HG03521 (cell line): ENCODE measurements around the gene CWF19L2.
"Not testable (repeated sequence)": the region's sequence is repeated elsewhere in the genome, so short reads cannot be mapped to it uniquely, and the experiment has no call there.

Experiments used
- ATAC-seq: cut with Tn5 transposase; IDR thresholded peaks from one replicate; pipeline ENCODE4 v1.9.1; 2021; ENCODE audit warnings: mild to moderate bottlenecking, moderate library complexity; ENCODE audit not compliant: unreplicated experiment

CWF19L2 gene

DNA sequence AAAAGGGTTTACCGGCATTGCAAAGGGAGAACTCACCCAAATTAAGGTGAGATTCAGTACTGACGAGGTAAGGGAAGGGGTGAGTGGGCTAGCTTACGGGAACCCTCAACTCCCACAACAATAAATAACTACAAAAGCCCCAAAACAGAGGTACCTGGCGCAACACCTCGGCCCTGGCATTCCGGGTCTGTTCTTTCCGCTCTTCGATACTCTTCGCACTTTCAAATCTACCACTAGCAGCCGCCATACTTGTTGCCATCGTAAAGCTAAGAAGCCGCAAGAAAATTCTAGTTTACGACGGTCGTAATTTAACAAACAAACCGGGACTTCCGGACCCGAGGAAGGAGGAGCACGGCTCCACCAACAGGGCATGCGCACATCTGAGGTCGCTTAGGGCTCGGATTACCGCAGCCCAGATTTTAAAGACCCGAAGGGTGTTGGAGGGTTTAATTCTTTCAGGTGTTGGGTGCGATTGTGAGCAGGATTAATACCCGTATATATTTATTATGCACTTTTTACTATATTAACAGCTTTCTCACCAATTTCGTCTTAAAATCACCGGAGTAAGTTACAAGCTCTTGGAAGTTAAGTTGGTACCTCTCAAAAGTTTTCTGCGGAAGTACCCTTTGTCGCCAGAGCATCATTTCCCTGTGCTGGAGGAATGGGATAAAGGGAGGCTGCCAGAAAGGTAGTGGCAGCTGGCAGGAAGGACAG, at the start of gene CWF19L2:
Gene CWF19L2, minus strand, starts transcription at position 268 of the 714 bp plus-strand sequence. Its CDS starts 9 bp downstream, at position 259.
- peak; percentile 96 for ATAC-seq

DNA sequence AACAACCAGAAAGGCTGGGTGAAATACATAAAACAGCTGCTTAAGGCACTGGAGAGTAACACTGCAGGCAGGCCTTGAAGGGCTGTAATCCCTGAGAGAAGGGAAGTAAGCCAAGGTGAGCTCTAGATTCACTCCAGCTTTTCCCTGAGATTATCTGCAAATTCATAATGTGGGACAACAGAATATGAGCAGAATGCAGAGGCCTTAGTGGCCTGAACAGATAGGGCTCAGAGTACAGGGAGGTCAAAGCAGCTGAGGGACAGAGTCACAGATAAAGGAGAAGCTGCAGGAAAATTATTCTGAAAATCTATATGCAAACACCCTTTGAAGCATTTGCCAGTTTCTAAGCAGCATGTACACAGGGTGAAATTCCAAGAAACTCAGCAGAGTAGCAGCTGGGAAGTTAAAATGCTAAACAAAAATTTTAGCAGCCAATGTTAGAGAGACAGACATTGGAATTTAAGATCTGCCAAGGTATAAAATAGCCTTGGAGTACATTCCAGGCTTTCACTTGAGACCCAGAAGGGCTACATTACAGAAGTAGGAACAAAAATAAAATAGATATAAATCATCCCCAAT, 48.1 kb upstream of the CWF19L2 start:
- no peak for ATAC-seq

DNA sequence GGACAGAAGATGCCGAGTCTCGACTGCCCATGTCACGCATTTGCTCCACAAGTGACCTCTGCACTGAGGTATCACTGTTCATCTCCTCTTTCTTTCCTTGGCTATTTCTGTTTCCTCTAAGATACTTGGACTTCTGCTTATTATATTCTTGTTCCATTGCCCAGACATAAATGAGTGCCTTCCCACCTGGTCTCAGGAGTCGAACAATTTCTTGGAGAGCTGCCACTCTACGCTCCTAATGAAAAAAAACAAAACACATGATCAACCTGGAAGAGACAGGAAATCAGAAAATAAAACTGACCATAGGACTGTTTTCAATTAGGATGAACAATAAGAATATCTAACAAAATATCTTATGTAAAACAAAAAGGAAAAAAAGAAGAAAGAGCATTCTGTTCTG, 47.4 kb upstream of the CWF19L2 start:
- ATAC-seq, result no peak

DNA sequence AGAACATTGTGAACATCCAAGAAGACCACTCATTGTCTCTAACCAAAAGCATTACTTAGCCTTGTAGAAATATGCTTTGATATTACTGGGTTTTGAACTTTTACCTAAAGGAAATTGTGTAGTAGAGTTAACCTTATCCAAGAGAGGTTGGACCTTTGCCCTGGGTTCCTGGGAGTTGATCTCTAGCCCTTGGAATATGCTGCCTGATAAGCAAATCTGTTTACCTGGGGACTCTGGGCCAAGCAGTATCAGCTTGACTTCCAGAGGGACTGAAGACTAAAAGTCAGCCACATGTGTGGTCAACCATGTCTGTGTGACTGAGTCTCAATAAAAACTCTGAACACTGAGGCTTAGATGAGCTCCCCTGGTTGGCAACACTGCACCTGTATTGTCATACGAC, 44.1 kb upstream of the CWF19L2 start:
- no peak for ATAC-seq

DNA sequence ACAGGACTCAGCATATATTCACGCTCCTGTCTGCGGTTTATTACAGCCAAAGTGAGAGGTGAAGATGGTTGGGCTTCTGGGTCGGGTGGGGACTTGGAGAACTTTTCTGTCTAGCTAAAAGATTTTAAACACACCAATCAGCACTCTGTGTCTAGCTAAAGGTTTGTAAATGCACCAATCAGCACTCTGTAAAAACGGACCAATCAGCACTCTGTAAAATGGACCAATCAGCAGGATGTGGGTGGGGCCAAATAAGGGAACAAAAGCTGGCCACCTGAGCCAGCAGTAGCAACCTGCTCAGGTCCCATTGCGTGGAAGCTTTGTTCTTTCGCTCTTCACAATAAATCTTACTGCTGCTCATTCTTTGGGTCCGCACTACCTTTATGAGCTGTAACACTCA, 39.7 kb upstream of the CWF19L2 start:
- ATAC-seq, result not testable (repeated sequence)

DNA sequence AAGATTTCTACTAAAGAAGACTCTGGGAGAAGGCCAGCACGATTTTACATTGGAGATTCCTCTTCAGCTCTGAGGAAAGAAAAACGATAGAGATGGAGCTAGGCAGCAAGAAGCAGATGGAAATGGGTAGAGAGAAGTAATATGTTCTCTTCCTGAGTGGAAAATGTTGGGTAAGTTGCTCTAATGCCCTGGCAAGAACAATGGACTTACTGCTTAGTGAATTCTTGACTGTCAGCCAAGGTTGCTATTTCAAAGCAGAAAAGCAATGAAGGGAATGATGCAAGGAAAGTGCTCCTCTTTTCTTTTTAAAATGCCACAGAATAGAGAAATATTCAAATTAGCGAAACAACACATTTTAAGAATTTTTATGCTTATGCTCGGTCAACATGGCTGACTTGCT, 38.4 kb upstream of the CWF19L2 start:
- ATAC-seq, result no peak

DNA sequence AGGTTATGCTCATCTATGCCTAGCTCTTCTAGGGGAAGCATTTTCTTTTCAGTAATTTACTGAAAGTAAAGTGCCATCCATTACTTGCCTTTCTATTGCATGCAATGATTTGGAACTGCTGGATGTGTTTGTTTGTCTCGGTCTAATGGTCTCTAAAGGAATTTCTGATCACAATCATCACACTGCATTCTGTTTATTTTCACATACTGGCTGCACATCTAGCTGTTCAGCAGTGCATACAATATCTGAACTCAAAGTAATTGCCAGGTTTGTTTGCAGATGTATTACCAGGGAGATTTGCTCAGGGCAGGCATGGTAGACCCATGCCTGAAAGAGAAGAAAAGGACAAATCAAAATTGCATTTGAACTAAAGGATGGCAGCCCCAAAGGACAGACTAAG, 36.4 kb upstream of the CWF19L2 start:
- no peak for ATAC-seq

DNA sequence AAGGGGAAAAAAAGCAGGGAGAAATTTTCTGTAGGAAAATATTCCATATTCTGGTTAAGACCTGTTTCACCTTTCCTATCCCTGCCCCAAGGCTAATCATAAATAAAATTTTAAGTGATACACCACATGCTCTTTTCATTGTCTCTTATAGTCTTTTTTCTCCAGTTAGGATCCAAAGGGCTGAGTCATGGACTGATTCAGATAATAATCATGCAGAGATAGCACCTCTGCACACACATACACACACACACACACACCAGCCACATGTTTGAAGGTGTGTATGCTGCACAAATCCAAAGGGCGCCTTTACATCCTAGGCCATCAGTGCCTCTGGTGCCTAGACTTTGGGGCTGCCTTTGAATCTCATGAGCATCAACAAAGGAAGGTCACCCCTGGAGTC, 35.5 kb upstream of the CWF19L2 start:
- ATAC-seq, result no peak

DNA sequence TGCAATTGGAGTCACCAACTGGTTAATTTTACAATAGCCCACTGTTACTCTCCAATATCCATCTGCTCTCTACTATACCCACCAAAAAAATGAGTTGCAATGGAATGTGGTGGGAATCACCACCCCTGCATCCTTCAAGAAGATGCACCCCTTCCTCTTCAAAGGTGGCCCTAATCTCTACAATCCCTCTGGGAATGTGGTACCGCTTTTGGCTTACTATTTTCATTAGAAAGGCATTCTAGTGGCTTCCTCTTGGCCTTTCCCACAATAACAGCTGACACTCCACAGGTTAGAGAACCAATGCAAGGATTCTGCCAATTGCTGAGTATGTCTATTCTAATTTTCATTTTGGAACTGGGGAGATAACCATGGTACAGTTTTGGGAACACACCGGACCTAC, 33.2 kb upstream of the CWF19L2 start:
- ATAC-seq, result no peak

DNA sequence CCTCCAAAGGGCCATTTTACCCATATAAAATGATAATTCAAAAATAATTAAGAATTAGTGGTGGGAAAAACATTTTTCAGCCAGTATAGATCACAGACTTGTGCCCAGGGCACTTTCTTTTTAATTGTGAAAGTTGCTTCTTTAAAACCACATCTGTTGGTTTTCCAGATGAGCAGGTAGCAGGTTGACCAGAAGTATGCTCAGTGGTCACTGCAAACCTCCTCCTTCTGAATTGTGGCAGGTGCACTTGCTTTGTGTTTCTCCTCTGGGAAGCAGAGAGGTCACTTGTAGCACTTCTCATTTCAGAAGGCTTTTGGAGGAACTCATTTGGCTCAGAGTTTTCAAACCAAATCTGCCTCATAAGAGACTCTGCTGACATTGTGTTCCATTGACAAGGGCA, 24.6 kb upstream of the CWF19L2 start:
- no peak for ATAC-seq

DNA sequence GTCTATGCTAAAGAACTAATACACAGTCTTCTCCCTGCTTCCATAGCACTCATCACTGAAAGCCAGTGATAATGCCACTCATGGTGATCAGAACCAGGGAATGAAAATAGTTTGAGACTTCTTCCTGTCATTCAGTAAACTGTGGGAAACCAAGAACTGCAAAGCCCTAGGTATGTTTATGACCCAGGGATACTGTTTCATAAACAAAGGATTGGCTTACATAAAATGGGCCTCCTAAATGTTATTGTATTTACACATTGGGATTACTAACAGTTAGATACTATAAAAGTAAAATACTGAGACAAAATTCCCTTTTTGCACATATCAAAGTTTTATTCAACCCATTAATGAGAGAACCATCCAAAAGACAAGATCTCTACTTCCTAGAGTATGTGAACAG, 21.3 kb upstream of the CWF19L2 start:
- ATAC-seq, result no peak

DNA sequence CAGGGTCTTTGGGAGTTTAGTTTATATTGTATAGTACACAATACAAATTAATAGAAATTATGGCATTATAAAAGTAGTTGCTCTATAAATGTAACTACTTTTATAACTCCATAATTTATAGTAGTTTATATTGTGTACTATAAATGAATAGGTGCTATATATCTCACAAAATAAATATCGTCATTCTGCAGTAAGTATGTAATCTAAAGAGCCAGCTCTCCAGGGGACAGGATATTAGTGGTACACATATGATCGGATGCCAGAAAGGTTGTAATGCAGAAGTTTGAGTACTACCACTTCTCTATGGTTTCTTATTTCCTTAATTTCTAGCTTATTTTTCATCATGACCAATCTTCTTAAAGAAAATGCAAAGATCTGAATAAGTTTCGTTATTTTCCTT, 20.2 kb upstream of the CWF19L2 start:
- ATAC-seq, result no peak

DNA sequence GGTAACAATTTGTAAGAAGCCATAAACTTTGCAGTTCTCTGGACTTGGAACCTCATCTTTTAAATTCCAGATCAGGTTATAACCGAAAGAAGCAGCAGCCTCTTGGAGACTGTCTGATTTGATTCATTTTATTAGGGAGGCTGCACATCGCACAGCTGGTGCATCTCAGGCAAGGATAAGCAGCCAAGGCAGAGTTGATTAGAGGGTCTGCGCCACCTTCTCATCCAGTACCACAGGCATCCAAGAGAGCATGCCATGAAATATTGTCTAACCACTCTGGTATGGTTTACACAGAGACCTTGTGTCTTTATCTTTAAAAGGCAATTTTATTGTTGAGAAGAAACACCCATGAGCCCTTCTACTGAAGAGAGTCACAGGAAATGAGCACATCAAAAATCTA, 16.2 kb upstream of the CWF19L2 start:
- no peak for ATAC-seq

DNA sequence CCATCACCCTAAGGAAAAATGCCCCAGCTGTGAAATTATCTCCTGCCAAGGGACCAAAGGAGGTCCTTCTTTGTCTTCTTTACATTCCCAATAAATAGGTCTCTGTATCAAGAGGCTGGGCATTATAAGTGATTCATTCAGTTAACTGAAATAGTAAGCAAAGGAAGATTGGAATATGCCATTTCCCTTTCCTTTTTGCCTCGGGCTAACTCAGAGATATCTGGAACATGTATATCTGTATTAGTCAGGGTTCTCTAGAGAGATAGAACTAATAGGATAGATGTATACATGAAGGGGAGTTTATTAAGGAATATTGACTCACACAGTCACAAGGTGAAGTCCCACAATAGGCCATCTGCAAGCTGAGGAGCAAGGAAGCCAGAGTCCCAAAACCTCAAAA, 15.3 kb upstream of the CWF19L2 start:
- ATAC-seq, result no peak

DNA sequence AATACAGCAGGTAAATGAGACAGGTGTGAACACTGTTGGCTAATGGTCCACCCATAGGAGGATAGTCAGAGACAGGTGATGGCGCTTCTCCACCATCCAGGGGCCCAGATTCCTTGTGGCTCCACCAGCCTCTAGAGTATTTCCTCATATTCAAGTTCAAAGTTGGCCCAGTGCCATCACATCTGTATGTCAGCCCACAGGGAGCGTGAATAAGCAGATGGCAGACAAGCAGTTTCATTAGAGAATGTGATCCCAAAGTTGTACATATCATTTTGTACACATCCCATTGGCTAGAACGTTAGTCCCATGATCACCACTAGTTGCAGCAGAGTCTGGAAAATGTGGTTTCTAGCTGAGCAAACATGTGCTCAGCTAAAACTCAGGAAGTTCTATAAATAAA, 11.0 kb upstream of the CWF19L2 start:
- no peak for ATAC-seq

DNA sequence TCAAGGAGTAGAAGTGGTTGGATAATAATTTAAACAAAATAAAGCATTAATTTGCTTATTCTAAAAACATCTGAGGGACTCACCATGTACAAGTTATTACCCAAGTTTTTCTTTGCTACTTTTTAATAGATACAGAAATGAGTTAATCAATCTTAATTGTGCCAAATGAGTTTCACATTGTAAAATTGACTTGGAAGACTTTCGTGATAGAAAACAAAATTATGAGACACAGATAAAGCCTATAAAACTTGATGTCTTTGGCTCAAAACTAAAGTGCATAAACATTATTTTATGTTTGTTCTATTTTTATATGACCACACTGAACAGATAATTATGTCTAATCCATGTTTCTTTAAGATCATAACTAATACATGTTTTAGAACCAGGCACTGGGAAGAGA, 10.1 kb upstream of the CWF19L2 start:
- no peak for ATAC-seq

DNA sequence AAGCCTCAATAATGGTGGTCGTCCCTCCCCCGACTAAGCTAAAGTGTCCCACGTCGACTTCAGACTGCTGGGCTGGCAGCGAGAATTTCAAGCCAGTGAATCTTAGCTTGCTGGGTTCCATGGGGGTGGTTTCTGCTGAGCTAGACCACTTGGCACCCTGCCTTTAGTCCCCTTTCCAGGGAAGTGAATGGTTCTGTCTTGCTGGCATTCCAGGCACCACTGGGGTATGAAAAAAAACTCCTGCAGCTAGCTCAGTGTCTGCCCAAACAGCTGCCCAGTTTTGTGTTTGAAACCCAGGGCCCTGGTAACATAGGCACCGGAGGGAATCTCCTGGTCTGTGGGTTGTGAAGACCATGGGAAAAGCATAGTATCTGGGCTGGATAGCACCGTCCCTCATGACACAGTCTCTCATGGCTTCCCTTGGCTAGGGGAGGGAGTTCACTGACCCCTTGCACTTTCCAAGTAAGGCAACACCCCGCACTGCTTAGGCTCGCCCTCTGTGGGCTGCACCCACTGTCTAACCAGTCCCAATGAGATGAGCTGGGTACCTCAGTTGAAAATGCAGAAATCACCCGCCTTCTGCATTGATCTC, 8.7 kb upstream of the CWF19L2 start:
- not testable (repeated sequence) for ATAC-seq

DNA sequence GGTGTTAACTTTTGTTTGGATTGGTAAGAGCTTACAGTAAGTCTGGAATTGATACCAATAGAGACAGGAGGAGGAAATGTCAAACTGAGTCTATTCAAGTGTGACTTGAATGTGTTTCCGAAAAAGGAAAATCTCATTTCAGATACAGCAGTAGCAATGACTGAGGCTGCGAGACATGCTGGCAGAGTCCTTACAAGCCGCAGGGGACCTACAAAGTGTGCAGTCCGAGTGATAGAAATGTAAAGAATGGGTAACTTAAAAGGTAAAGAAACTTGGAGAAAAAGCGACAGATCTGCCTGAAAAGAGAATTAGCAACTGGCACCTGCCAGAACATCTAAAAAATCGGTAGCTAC, 444 bp downstream of the CWF19L2 start:
- peak; percentile 42 for ATAC-seq

DNA sequence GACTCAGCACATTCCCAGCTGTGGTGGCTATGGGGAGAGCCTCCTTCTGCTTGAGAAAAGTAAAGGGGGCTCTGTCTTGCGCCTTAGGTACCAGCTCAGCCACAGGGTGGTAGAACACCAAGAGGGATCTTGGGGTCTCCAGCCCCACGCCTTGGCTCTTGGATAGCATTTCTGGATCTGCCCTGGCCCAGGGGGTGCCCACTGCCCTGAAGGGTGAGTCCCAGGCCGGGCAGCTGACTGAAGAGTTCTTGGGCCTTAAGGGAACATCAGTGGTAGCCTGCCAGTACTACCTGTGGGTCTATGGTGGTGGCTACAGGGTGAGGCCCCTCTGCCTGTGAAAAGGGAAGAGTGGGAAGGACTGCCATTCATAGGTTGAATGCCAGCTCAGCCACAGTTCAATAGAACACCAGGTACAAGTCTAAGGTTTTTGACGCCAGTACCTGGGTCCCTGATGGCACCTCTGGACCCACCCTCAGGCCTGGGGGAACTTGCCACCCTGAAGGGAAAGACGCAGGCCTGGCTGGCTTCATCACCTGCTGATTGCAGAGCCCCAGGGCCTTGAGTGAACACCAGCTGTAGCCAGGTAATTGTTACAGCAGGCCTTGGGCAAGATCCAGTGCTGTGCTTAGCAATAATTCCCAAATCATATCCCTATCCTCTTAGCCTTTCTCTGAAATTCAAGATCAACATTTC, 3.9 kb downstream of the CWF19L2 start:
- no peak for ATAC-seq

DNA sequence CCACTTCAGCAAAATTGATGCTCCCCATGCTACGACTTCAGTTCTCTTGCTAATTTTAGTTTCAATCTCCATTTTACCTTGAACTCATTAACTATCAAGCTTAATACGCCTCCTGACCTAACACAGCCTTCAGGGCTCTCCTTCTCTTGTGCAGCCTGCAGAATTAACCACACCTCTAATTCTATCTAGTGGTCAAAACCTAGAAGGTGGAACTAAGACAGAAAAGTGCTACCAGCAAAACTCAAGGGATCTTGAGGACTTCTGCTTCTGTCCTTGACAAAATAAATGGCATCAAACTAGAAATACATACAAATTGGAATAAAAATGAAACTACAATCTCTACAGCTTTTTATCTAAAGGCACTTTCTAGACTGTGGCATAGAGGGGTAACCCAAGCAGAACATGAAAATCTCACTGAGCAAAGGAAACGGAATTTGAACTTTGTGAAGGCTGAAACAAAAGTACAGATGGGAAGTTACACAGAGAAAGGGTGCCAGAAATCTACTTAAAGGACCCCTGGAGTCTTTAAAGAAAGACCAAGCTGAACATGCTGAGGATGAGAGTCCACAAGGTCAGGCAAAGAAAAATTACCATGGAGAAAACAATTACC, 10.7 kb downstream of the CWF19L2 start:
- no peak for ATAC-seq

DNA sequence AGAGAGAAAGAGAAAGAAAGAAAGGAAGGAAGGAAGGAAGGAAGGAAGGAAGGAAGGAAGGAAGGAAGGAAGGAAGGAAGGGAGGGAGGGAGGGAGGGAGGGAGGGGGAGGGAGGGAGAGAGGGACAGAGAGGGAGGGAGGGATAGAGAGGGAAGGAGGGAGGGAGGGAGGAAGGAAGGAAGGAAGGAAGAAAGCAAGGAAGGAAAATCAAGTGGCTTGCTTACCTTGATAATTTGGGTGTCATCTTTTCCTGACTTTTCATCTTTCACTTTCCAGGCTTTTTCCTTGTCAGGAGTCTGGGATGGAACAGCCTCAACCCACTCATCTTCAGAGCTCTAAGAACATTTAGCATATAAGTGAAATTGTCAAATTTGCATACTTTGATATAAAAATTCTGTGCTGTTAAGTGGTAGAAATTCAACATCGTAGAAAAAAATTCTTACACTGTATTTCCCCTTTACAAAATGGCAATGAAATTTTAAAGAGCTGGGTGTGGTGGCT, 14.9 kb downstream of the CWF19L2 start:
- ATAC-seq, result no peak
